HG03175 (cell line): ENCODE measurements around the gene ATP1A4.

ENCODE experiments used
- ATAC-seq: cut with Tn5 transposase; IDR thresholded peaks from one replicate; pipeline ENCODE4 v1.9.1; 2021; ENCODE audit warnings: mild to moderate bottlenecking, moderate library complexity; ENCODE audit not compliant: unreplicated experiment

Gene ATP1A4

GRCh38 chr1:160224606-160225005 lies 73.2 kb downstream of the ATP1A4 start:
- ATAC-seq, result no peak

- no peak for ATAC-seq
Measured at GRCh38 chr1:160225345-160225744, 73.9 kb downstream of the ATP1A4 start.

GRCh38 chr1:160226623-160227022 lies 75.2 kb downstream of the ATP1A4 start:
- ATAC-seq, result no peak

- no peak for ATAC-seq
Measured at GRCh38 chr1:160227034-160227433, 75.6 kb downstream of the ATP1A4 start.

- no peak for ATAC-seq
Measured at GRCh38 chr1:160227561-160227960, 76.2 kb downstream of the ATP1A4 start.

GRCh38 chr1:160228431-160228830 lies 77.0 kb downstream of the ATP1A4 start:
- no peak for ATAC-seq

- no peak for ATAC-seq
Measured at GRCh38 chr1:160232911-160233310, 81.5 kb downstream of the ATP1A4 start.
